Measurements from ENCODE around the gene MUC13.

- TF ChIP-seq FOXP4 (CRISPR knock-in tag; IDR thresholded peaks at IDR 0.05) (no peak), MAX (CRISPR knock-in tag; IDR thresholded peaks at IDR 0.05) (no peak), CREB1 (CRISPR knock-in tag; IDR thresholded peaks at IDR 0.05) (no peak), HMGXB4 (CRISPR knock-in tag; IDR thresholded peaks at IDR 0.05) (no peak)
Measured at GRCh38 chr3:124964387-124964786, 29.8 kb upstream of the MUC13 start.

Data from WTC11 (cell line).